Vagina (tissue), 2 donors: ENCODE results near the gene AKAP10.

Experiments used
- POLR2AphosphoS5 ChIP-seq, 2 donors: sonication (generic); formaldehyde crosslinking; IDR thresholded peaks; one replicate each; pipeline ENCODE4 v1.9.0; 2017; ENCODE audit warnings: antibody characterized with exemption in 2 of 2, mild to moderate bottlenecking in 2 of 2, low read depth in 1 of 2; ENCODE audit not compliant: insufficient read depth in 1 of 2
- TF ChIP-seq, protein P1 (sequence below), 3 experiments: fragments of 450-650 bp in 2 of 3; fragments of 200-600 bp in 1 of 3; sonication (generic) in 1 of 3; IDR thresholded peaks; one replicate each; pipeline ENCODE4 v1.5.1; 2017 to 2019; ENCODE audit warnings: antibody characterized with exemption in 3 of 3, mild to moderate bottlenecking in 2 of 3, moderate library complexity in 2 of 3

DNA sequence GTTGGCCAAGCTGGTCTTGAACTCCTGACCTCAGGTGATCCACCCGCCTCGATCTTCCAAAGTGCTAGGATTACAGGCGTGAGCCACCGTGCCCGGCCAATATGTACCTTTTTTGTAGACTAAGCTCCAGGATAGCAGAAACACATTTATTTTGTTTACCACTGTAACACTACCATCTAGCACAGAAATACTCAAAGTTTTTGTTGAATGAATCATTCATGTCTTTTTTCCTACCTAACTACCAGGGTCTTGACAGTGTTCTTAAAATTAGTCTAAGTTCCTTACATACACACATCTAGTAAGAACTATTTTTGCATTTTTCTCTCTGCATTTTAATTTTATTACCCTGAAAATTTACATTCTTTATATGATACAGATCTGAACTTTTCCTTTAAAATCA is 44.4 kb downstream of the AKAP10 start:
- TF ChIP-seq, protein P1, sequence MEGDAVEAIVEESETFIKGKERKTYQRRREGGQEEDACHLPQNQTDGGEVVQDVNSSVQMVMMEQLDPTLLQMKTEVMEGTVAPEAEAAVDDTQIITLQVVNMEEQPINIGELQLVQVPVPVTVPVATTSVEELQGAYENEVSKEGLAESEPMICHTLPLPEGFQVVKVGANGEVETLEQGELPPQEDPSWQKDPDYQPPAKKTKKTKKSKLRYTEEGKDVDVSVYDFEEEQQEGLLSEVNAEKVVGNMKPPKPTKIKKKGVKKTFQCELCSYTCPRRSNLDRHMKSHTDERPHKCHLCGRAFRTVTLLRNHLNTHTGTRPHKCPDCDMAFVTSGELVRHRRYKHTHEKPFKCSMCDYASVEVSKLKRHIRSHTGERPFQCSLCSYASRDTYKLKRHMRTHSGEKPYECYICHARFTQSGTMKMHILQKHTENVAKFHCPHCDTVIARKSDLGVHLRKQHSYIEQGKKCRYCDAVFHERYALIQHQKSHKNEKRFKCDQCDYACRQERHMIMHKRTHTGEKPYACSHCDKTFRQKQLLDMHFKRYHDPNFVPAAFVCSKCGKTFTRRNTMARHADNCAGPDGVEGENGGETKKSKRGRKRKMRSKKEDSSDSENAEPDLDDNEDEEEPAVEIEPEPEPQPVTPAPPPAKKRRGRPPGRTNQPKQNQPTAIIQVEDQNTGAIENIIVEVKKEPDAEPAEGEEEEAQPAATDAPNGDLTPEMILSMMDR (IDR thresholded peaks at IDR 0.05): no peak
- no peak for TF ChIP-seq POLR2AphosphoS5 (IDR thresholded peaks at IDR 0.05; ENCODE audit: insufficient read depth in 1 of 2, low read depth in 1 of 2)
